Mesangial cell (primary cell): ENCODE measurements around the gene ATOSA. TPM values are rescaled to one million over a fixed set of nuclear protein-coding genes. Genes with fewer than 3 reads are reported as not detected.

Experiments used
- total RNA-seq: library from RNA; depleted of rRNA; stranded (reverse); fragments of >200 nt; gene quantifications from 2 replicates; pipeline ENCODE4 v1.2.3, GENCODE V29; 2015

The ATOSA gene, protein sequence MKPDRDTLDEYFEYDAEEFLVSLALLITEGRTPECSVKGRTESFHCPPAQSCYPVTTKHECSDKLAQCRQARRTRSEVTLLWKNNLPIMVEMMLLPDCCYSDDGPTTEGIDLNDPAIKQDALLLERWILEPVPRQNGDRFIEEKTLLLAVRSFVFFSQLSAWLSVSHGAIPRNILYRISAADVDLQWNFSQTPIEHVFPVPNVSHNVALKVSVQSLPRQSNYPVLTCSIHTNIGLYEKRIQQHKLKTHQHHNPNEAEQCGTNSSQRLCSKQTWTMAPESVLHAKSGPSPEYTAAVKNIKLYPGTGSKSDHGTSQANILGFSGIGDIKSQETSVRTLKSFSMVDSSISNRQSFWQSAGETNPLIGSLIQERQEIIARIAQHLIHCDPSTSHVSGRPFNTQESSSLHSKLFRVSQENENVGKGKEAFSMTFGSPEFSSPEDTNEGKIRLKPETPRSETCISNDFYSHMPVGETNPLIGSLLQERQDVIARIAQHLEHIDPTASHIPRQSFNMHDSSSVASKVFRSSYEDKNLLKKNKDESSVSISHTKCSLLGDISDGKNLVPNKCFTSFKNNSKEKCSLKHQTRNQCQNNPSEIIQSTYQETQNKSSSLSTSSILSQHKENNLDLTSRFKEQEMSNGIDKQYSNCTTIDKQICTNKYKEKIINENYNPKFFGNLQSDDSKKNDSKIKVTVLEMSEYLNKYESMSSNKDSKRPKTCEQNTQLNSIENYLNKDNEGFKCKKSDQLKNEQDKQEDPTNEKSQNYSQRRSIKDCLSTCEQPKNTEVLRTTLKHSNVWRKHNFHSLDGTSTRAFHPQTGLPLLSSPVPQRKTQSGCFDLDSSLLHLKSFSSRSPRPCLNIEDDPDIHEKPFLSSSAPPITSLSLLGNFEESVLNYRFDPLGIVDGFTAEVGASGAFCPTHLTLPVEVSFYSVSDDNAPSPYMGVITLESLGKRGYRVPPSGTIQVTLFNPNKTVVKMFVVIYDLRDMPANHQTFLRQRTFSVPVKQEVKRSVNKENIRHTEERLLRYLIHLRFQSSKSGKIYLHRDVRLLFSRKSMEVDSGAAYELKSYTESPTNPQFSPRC
- total RNA-seq: 6.4 and 16.7 TPM in 2 replicates

DNA sequence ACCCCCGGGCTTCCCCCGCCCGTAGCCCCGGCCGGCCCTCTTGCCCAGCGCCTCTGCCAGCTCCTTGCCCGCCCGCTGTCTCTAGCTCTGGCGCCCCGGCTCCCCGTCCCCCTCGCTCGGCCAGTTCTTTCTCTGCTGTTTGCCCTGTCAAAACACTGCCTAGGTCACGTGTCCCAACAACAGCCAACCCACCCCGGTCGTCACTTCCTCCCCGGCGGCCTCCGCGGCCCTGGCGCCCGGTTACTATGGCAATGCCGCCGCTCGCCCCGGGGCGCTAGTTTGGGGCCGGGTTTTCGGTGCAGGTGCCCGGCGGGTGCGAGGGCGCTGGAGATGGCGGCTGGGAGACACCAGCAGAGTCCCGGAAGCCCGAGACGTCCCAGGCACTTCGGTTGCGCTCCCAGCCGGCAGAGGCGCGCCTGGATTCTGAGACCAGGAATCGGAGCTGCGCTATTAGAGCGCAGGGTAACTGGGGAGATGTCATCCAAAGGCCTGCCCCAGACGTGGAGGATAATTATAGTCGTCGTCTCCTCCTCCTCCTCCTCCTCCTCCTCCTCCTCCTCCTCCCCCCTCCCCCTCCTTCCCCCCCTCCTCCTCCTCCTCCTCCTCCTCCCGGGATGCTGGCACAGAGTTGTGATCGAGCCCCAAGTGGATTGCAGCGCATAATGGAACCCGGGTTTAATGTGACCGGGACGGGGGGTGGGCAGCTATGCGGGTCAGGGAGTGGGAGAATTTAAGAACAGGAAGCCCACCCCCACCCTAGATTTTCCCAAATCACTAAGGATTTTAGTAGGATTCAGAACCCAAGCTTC lies at the start of gene ATOSA:
Gene ATOSA (minus strand): TSS at position 157 of the 809 bp plus-strand sequence. CDS start 1,367 bp downstream, outside the sequence.

Other genes starting within 250 kb of the ATOSA start
- 14.7 and 16.5 TPM in 2 replicates for gene MYO5A, start 150.5 kb downstream of the ATOSA start, total RNA-seq
- 64.1 and 70.4 TPM in 2 replicates for gene ARPP19, start 110.4 kb downstream of the ATOSA start, total RNA-seq
- gene ONECUT1, start 110.9 kb upstream of the ATOSA start, total RNA-seq: 0.33 TPM in 1 of 2 replicates, not detected in the other